T-helper 1 cell (primary cell): ENCODE measurements around the gene CMTM7.
"Not testable (repeated sequence)": the region's sequence is repeated elsewhere in the genome, so short reads cannot be mapped to it uniquely, and the experiment has no call there.

ENCODE experiments used
- DNase-seq, 5 donors: peaks; one replicate each; pipeline ENCODE4 v3.0.0-alpha.2; 2012 to 2020

Gene CMTM7

GRCh38 chr3:32460817-32461496, 69.3 kb downstream of the CMTM7 start:
- not testable (repeated sequence) for DNase-seq

- DNase-seq: peak in 1 of 5 donors; percentile 39
Observed at GRCh38 chr3:32462191-32462986, 70.7 kb downstream of the CMTM7 start.

- DNase-seq: not testable (repeated sequence)
Observed at GRCh38 chr3:32463415-32463814, 71.8 kb downstream of the CMTM7 start.

GRCh38 chr3:32464726-32465125, 73.1 kb downstream of the CMTM7 start:
- not testable (repeated sequence) for DNase-seq

GRCh38 chr3:32466808-32467207, 75.2 kb downstream of the CMTM7 start:
- not testable (repeated sequence) for DNase-seq

GRCh38 chr3:32467333-32468070, 75.8 kb downstream of the CMTM7 start:
- peak; percentile 44 to 69 (median 64) for DNase-seq

GRCh38 chr3:32469151-32469874, 77.7 kb downstream of the CMTM7 start:
- DNase-seq: no peak

- no peak for DNase-seq
Observed at GRCh38 chr3:32470362-32470761, 78.7 kb downstream of the CMTM7 start.

GRCh38 chr3:32471246-32471645, 79.6 kb downstream of the CMTM7 start:
- no peak for DNase-seq

GRCh38 chr3:32472151-32472550, 80.5 kb downstream of the CMTM7 start:
- DNase-seq: not testable (repeated sequence)

- no peak for DNase-seq
Observed at GRCh38 chr3:32474201-32474600, 82.5 kb downstream of the CMTM7 start.

GRCh38 chr3:32480604-32481003, 89.0 kb downstream of the CMTM7 start:
- no peak for DNase-seq

GRCh38 chr3:32481791-32482631, 90.4 kb downstream of the CMTM7 start:
- no peak for DNase-seq

- DNase-seq: no peak
Observed at GRCh38 chr3:32482693-32483092, 91.0 kb downstream of the CMTM7 start.

- no peak for DNase-seq
Observed at GRCh38 chr3:32483772-32484171, 92.1 kb downstream of the CMTM7 start.

- DNase-seq: no peak
Observed at GRCh38 chr3:32484436-32484835, 92.8 kb downstream of the CMTM7 start.

- DNase-seq: no peak
Observed at GRCh38 chr3:32487781-32488473, 96.3 kb downstream of the CMTM7 start.

GRCh38 chr3:32488474-32489008, 96.9 kb downstream of the CMTM7 start:
- DNase-seq: no peak

- no peak for DNase-seq
Observed at GRCh38 chr3:32492684-32493436, 101.2 kb downstream of the CMTM7 start.
